IMR-90 (cell line): ENCODE results near the gene ZSCAN10. TPM values are rescaled to one million over a fixed set of nuclear protein-coding genes. Genes with fewer than 3 reads are reported as not detected.

ENCODE experiments used
- ATAC-seq: fragments of 200-7000 bp; cut with Tn5 transposase; 2 replicates; pipeline ENCODE4 v1.9.1; 2020; ENCODE audit warnings: low read depth, mild to moderate bottlenecking, moderate library complexity
- BruUV-seq: library from RNA; stranded (reverse); fragments of 400-500 nt; replicated peaks from 2 replicates; lab custom pipeline; 2021; lab: Mats Ljungman, UMichigan
- CTCF ChIA-PET: fragments of 300-600 bp; formaldehyde crosslinking; extraction: SDS; loops from one replicate; lab custom pipeline; 2021; ENCODE audit warnings: antibody characterized with exemption; lab: Yijun Ruan, JAX
- POLR2A ChIA-PET: fragments of 300-600 bp; sonication (Branson Sonifier 250); formaldehyde crosslinking; loops from one replicate; lab custom pipeline; 2022; ENCODE audit warnings: antibody characterized with exemption; ENCODE audit not compliant: unreplicated experiment; lab: Charles Lee
- DNase-seq: peaks from one replicate; pipeline ENCODE4 v3.0.0; 2013
- H2AFZ ChIP-seq: replicated peaks from 2 replicates; pipeline ENCODE3; 2013; ENCODE audit warnings: low read length, mild to moderate bottlenecking; ENCODE audit not compliant: poor library complexity
- H2AK5ac ChIP-seq: 2 replicates; pipeline ENCODE4 v1.6.1; 2013; ENCODE audit warnings: low read depth, low read length, inconsistent platforms
- H2AK9ac ChIP-seq: replicated peaks from 2 replicates; pipeline ENCODE3; 2013; ENCODE audit warnings: mild to moderate bottlenecking, low read depth, low read length, moderate library complexity; ENCODE audit not compliant: poor library complexity
- H2BK120ac ChIP-seq: 2 replicates; pipeline ENCODE4 v1.6.1; 2013; ENCODE audit warnings: low read depth, low read length, inconsistent platforms
- H2BK15ac ChIP-seq: 3 replicates; pipeline ENCODE4 v1.6.1; 2013; ENCODE audit warnings: low read depth, low read length, inconsistent platforms
- H2BK20ac ChIP-seq: 2 replicates; pipeline ENCODE4 v1.6.1; 2013; ENCODE audit warnings: low read depth, mild to moderate bottlenecking, inconsistent platforms, low read length, moderate library complexity
- H2BK5ac ChIP-seq: 2 replicates; pipeline ENCODE4 v1.6.1; 2013; ENCODE audit warnings: mild to moderate bottlenecking, low read depth, low read length, inconsistent platforms; ENCODE audit not compliant: poor library complexity, severe bottlenecking
- H3K14ac ChIP-seq: replicated peaks from 2 replicates; pipeline ENCODE4 v1.6.1; 2013; ENCODE audit warnings: low read depth, low read length, inconsistent platforms
- H3K18ac ChIP-seq: 2 replicates; pipeline ENCODE4 v1.6.1; 2013; ENCODE audit warnings: low read depth, low read length, control low read depth
- H3K23ac ChIP-seq: 2 replicates; pipeline ENCODE4 v1.6.1; 2013; ENCODE audit warnings: low read depth, low read length, inconsistent platforms
- H3K27ac ChIP-seq: 2 replicates; pipeline ENCODE4 v1.5.1; 2013; ENCODE audit warnings: mild to moderate bottlenecking, control low read depth, low read length; ENCODE audit not compliant: insufficient read depth
- H3K27me3 ChIP-seq: 2 replicates; pipeline ENCODE4 v1.6.1; 2013; ENCODE audit warnings: low read length; ENCODE audit not compliant: control insufficient read depth, insufficient read depth
- H3K36me3 ChIP-seq: 2 replicates; pipeline ENCODE4 v1.6.1; 2013; ENCODE audit warnings: low read length, mixed read lengths; ENCODE audit not compliant: control insufficient read depth, insufficient read depth
- H3K4ac ChIP-seq: 2 replicates; pipeline ENCODE4 v1.6.1; 2013; ENCODE audit warnings: low read depth, low read length, inconsistent platforms
- H3K4me1 ChIP-seq: 2 replicates; pipeline ENCODE4 v1.6.1; 2013; ENCODE audit warnings: low read length, mixed read lengths; ENCODE audit not compliant: control insufficient read depth, insufficient read depth
- H3K4me2 ChIP-seq: 2 replicates; pipeline ENCODE4 v1.6.1; 2013; ENCODE audit warnings: low read depth, mild to moderate bottlenecking, control low read depth, low read length, moderate library complexity
- H3K4me3 ChIP-seq: 2 replicates; pipeline ENCODE4 v1.5.1; 2013; ENCODE audit warnings: low read depth, mild to moderate bottlenecking, control low read depth, low read length, moderate library complexity; ENCODE audit not compliant: insufficient read depth
- H3K56ac ChIP-seq: 2 replicates; pipeline ENCODE4 v1.6.1; 2013; ENCODE audit warnings: low read length, inconsistent platforms; ENCODE audit not compliant: insufficient read depth; ENCODE audit errors: extremely low read depth
- H3K79me1 ChIP-seq, 2 experiments: 2 replicates each; pipeline ENCODE4 v1.6.1; 2013; ENCODE audit warnings: low read length in 2 of 2, inconsistent platforms in 1 of 2, low read depth in 1 of 2
- H3K9ac ChIP-seq: 2 replicates; pipeline ENCODE4 v1.6.1; 2013; ENCODE audit warnings: low read depth, low read length, control low read depth
- H3K9me1 ChIP-seq: 2 replicates; pipeline ENCODE4 v1.6.1; 2013; ENCODE audit warnings: low read length, inconsistent platforms; ENCODE audit not compliant: insufficient read depth
- H3K9me3 ChIP-seq: 2 replicates; pipeline ENCODE4 v1.6.1; 2013; ENCODE audit warnings: low read length; ENCODE audit not compliant: control insufficient read depth, insufficient read depth
- H4K20me1 ChIP-seq: 2 replicates; pipeline ENCODE4 v1.6.1; 2013; ENCODE audit warnings: low read length, inconsistent platforms; ENCODE audit not compliant: insufficient read depth
- H4K5ac ChIP-seq: 2 replicates; pipeline ENCODE4 v1.6.1; 2013; ENCODE audit warnings: mild to moderate bottlenecking, low read depth, low read length, control low read depth
- H4K8ac ChIP-seq, 2 experiments: 2 replicates each; pipeline ENCODE4 v1.6.1; 2013; ENCODE audit warnings: low read depth in 2 of 2, low read length in 2 of 2, control low read depth in 1 of 2, inconsistent platforms in 1 of 2
- H4K91ac ChIP-seq: 2 replicates; pipeline ENCODE4 v1.6.1; 2013; ENCODE audit warnings: low read depth, low read length, inconsistent platforms; ENCODE audit not compliant: insufficient read depth
- BHLHE40 ChIP-seq: fragments of 150-350 bp; IDR thresholded peaks from 2 replicates; pipeline ENCODE4 v1.6.1; 2016; ENCODE audit warnings: mild to moderate bottlenecking, low read depth, low read length
- CEBPB ChIP-seq: IDR thresholded peaks from 2 replicates; pipeline ENCODE4 v1.6.1; 2012; ENCODE audit warnings: low read depth, low read length, improper control_type of control experiment
- ELK1 ChIP-seq: fragments of 150-350 bp; IDR thresholded peaks from 2 replicates; pipeline ENCODE4 v1.6.1; 2016; ENCODE audit warnings: low read depth, mild to moderate bottlenecking, low read length, moderate library complexity, borderline replicate concordance
- FOS ChIP-seq: fragments of 150-350 bp; IDR thresholded peaks from 2 replicates; pipeline ENCODE4 v1.6.1; 2016; ENCODE audit warnings: low read depth, low read length
- MAFK ChIP-seq: IDR thresholded peaks from 2 replicates; pipeline ENCODE4 v1.6.1; 2012; ENCODE audit warnings: low read depth, low read length, improper control_type of control experiment
- MAZ ChIP-seq: IDR thresholded peaks from 2 replicates; pipeline ENCODE4 v1.6.1; 2012; ENCODE audit warnings: low read depth, mild to moderate bottlenecking, low read length, improper control_type of control experiment, moderate library complexity, borderline replicate concordance
- NFE2L2 ChIP-seq: fragments of 150-350 bp; IDR thresholded peaks from 2 replicates; pipeline ENCODE4 v1.6.1; 2016; ENCODE audit warnings: low read depth, mild to moderate bottlenecking, low read length
- POLR2A ChIP-seq: IDR thresholded peaks from 2 replicates; pipeline ENCODE4 v1.6.1; 2012; ENCODE audit warnings: mild to moderate bottlenecking, low read depth, low read length
- RFX5 ChIP-seq: IDR thresholded peaks from 2 replicates; pipeline ENCODE4 v1.8.0; 2012; ENCODE audit warnings: low read depth, mild to moderate bottlenecking, low read length, moderate library complexity
- WGBS, 2 experiments: methylation state at CpG; one replicate each; pipeline versions ENCODE4 v1.1.5 to v1.1.7; 2013; ENCODE audit warnings: missing lambda C conversion rate in 2 of 2; ENCODE audit not compliant: insufficient read length in 1 of 2; ENCODE audit errors: extremely low coverage in 2 of 2; 5-methylcytosine and 5-hydroxymethylcytosine counted together
- dilution Hi-C: fragments of 300-500 bp; cut with HindIII; formaldehyde crosslinking; loops from one replicate; pipeline ENCODE4 v1.14.3; 2018; ENCODE audit warnings: low sequenced_read_pairs; ENCODE audit not compliant: unreplicated experiment
- in situ Hi-C: fragments of 300-500 bp; cut with MboI; formaldehyde crosslinking; loops from 3 replicates; pipeline ENCODE4 v1.14.3; 2019; ENCODE audit warnings: low sequenced_read_pairs, inconsistent platforms, mixed read lengths
- intact Hi-C: fragments of 100-400 bp; cut with micrococcal nuclease; formaldehyde crosslinking; loops from 2 replicates; pipeline ENCODE4 v1.10.0; 2022
- polyA plus RNA-seq, 3 experiments: library from polyadenylated mRNA; depleted of rRNA; stranded (reverse); fragments of >200 nt; gene quantifications; 2 replicates each; pipeline ENCODE4 v1.2.3, GENCODE V29; 2012; ENCODE audit warnings: low replicate concordance in 1 of 3
- total RNA-seq: library from RNA; depleted of rRNA; stranded (reverse); fragments of >200 nt; gene quantifications from 2 replicates; pipeline ENCODE4 v1.2.3, GENCODE V29; 2012
- TF ChIP-seq, protein P1 (sequence below): fragments of 150-350 bp; IDR thresholded peaks from 2 replicates; pipeline ENCODE4 v1.6.1; 2017; ENCODE audit warnings: mild to moderate bottlenecking, antibody characterized with exemption, low read length, low read depth
- TF ChIP-seq, protein P2 (sequence below): conservative IDR thresholded peaks from 2 replicates; pipeline ENCODE4 v1.5.1; 2012; ENCODE audit warnings: mild to moderate bottlenecking, low read depth, low read length, improper control_type of control experiment

ZSCAN10 gene
- total and polyA plus RNA-seq, 2 of the 4 experiments (the other 2 are of a cell fraction), result not detected

DNA sequence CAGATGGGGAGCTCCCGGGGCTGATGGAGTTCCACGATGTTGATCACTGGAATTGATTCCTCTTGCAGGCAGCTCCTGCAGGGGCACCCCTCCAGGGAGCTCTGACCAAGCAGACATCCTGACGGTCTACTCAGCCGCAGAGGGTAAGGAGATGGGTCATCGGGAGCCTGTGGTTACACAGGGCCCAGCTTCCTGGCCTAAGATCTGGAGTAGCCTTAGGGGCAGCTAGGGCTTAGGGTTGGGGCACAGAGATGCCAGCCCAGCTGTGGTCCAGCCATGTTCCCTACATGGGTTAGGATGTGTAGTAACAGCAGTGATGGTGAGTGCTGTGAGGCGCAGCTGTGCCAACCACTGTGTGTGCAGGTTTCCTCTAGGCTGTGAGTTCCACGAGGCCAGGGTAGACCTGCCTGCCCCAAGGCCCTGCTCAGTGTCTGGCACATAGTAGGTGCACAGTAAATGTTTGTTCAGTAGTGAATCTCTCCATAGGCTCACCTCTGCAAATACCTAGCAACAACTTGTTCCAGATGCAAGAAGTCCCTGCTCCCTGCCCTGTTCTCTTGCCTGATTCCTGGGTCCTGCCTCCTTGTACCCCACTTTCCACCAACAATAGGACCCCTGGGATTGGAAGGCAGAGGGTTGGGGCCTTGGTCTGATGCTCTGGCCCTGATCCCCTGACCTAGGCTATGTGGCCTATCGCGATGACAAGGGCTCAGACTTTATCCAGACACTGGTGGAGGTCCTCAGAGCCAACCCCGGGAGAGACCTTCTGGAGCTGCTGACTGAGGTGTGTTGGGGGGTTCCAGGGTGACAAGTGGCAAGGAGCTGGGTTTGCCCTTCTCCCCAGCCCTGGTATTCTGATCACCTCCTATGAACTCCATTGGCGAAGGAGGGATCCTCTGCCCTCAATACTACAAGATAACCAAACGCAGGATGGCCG lies 49.4 kb upstream of the ZSCAN10 start (continued):
- TF ChIP-seq, protein P1, sequence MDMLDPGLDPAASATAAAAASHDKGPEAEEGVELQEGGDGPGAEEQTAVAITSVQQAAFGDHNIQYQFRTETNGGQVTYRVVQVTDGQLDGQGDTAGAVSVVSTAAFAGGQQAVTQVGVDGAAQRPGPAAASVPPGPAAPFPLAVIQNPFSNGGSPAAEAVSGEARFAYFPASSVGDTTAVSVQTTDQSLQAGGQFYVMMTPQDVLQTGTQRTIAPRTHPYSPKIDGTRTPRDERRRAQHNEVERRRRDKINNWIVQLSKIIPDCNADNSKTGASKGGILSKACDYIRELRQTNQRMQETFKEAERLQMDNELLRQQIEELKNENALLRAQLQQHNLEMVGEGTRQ, result no peak

DNA sequence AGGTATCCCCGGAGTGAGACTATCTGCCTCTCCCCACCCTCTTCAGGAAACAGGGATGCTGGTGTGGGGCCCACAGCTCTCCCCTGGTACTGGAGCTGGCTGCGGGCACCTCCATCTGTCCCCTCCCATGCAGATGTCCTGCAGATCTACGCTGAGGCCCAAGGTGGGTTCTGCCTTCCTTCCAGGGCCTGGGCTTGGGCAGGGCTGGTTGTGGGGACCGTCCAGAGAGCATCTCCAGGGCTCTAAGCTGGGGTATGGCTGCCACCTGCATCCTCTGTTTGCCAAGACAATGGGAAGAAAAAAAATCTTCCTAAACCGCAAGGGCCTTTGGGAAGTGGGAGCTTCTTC lies 48.6 kb upstream of the ZSCAN10 start:
- POLR2A ChIA-PET, result interaction anchor here (0.6 kb wide), 2 partner anchors 22 to 83 kb away, joined by 3 read pairs; no protein-coding TSS in a partner anchor
- WGBS, 2 experiments, result 69% methylated on average over 3 of the region's 5 CpGs; no CpG with 5 or more reads in 1 of the 2 experiments
- TF ChIP-seq CEBPB (no peak), ELK1 (no peak), RFX5 (no peak), NFE2L2 (no peak), BHLHE40 (no peak), MAZ (no peak), FOS (no peak), MAFK (no peak), POLR2A (no peak)
- TF ChIP-seq, protein P2, sequence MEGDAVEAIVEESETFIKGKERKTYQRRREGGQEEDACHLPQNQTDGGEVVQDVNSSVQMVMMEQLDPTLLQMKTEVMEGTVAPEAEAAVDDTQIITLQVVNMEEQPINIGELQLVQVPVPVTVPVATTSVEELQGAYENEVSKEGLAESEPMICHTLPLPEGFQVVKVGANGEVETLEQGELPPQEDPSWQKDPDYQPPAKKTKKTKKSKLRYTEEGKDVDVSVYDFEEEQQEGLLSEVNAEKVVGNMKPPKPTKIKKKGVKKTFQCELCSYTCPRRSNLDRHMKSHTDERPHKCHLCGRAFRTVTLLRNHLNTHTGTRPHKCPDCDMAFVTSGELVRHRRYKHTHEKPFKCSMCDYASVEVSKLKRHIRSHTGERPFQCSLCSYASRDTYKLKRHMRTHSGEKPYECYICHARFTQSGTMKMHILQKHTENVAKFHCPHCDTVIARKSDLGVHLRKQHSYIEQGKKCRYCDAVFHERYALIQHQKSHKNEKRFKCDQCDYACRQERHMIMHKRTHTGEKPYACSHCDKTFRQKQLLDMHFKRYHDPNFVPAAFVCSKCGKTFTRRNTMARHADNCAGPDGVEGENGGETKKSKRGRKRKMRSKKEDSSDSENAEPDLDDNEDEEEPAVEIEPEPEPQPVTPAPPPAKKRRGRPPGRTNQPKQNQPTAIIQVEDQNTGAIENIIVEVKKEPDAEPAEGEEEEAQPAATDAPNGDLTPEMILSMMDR, result no peak

More for the DNA sequence above, 48.6 kb upstream of the ZSCAN10 start:
- H2BK120ac ChIP-seq, result no peak overlapping the region
- H3K4me1 ChIP-seq, result peaks cover 3% of the 10 kb centered on the region; the same call in 1 of the 2 replicates
- H4K91ac ChIP-seq, result no peak overlapping the region
- 0 out of 2 replicates have a peak, but pooled peaks cover 7% of the 10 kb centered on the region for H3K9me1 ChIP-seq
- no peak overlapping the region for H3K18ac ChIP-seq
- no peak overlapping the region for H2AFZ ChIP-seq
- intact Hi-C loops (no loop called here), dilution Hi-C loops (no loop called here), in situ Hi-C loops (no loop called here)
- no peak overlapping the region for H4K5ac ChIP-seq
- H2AK9ac ChIP-seq, result no peak overlapping the region
- H3K4me3 ChIP-seq, result no peak overlapping the region
- no peak overlapping the region for H3K27ac ChIP-seq
- H3K27me3 ChIP-seq, result no peaks in the 10 kb centered on the region
- no peak overlapping the region for H3K4me2 ChIP-seq
- H4K20me1 ChIP-seq, result peaks cover 11% of the 10 kb centered on the region
- H2BK15ac ChIP-seq, result no peak overlapping the region
- H4K8ac ChIP-seq, result no peak overlapping the region
- no peaks in the 10 kb centered on the region for H3K9me3 ChIP-seq
- DNase-seq (no peak), ATAC-seq (no peak)
- no peak overlapping the region for H3K4ac ChIP-seq
- peaks cover 1% of the 10 kb centered on the region; the same call in 1 of the 2 replicates for H3K36me3 ChIP-seq
- no peak overlapping the region for H3K23ac ChIP-seq
- H2BK20ac ChIP-seq, result no peak overlapping the region
- H3K14ac ChIP-seq, result no peak overlapping the region
- CTCF ChIA-PET, result no interaction called here
- H2AK5ac ChIP-seq, result no peak overlapping the region
- H2BK5ac ChIP-seq, result no peak overlapping the region
- BruUV-seq, result no TSS peak
- H3K56ac ChIP-seq, result no peak overlapping the region
- H3K9ac ChIP-seq, result no peak overlapping the region
- peaks cover 0 to 13% of the 10 kb centered on the region in 2 experiments; a peak in 2 of 4 replicates for H3K79me1 ChIP-seq
